BE2C (cell line): ENCODE measurements around the gene NPAS3.

Source experiments
- DNase-seq: peaks from one replicate; pipeline ENCODE4 v3.0.0-alpha.2; 2020
- H3K27me3 ChIP-seq: fragments of 250-450 bp; sonication (Bioruptor Pico); 2 replicates; pipeline ENCODE4 v1.5.1; 2020; ENCODE audit warnings: mild to moderate bottlenecking
- H3K36me3 ChIP-seq: fragments of 250-450 bp; sonication (Bioruptor Pico); 2 replicates; pipeline ENCODE4 v1.5.1; 2020; ENCODE audit warnings: mild to moderate bottlenecking
- H3K4me1 ChIP-seq: fragments of 250-450 bp; sonication (Bioruptor Pico); 2 replicates; pipeline ENCODE4 v1.5.1; 2020
- H3K4me3 ChIP-seq: 2 replicates; pipeline ENCODE4 v1.5.1; 2011; ENCODE audit warnings: low read depth, low read length
- H3K9me3 ChIP-seq: fragments of 250-450 bp; sonication (Bioruptor Pico); 2 replicates; pipeline ENCODE4 v1.5.1; 2020
- CTCF ChIP-seq: IDR thresholded peaks from 2 replicates; pipeline ENCODE4 v1.5.1; 2012; ENCODE audit warnings: mild to moderate bottlenecking, low read depth, low read length

NPAS3 gene

GRCh38 chr14:33705490-33705889, 766.8 kb downstream of the NPAS3 start:
- Histone ChIP-seq H3K4me1 (no peaks in the 10 kb centered on the region), H3K9me3 (no peaks in the 10 kb centered on the region), H3K36me3 (no peaks in the 10 kb centered on the region), H3K4me3 (no peak overlapping the region), H3K27me3 (no peaks in the 10 kb centered on the region)
- no peak for DNase-seq
- no peak for TF ChIP-seq CTCF

DNA sequence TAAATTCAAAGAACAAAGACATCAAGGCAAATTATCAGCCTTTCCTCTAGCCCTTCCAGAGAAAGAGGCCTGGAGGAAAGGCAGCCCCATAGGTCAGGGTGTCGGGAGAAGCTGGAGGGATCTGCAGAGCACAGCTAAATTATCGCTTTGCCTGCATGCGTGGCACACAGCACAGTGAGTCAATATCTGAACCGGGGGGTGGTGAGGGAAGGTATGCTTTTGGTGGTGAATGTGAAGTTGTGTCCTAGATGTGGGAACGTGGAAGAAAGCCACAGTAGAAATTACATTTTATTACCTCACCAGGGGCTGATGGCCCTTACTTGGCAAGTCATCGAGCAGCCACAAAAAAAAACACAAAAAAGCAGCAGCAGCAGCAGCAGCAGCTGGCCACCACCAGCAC, 769.0 kb downstream of the NPAS3 start:
- no peak for DNase-seq
- Histone ChIP-seq H3K36me3 (no peaks in the 10 kb centered on the region), H3K4me1 (no peaks in the 10 kb centered on the region), H3K9me3 (no peaks in the 10 kb centered on the region), H3K4me3 (no peak overlapping the region), H3K27me3 (no peaks in the 10 kb centered on the region)
- no peak for TF ChIP-seq CTCF

DNA sequence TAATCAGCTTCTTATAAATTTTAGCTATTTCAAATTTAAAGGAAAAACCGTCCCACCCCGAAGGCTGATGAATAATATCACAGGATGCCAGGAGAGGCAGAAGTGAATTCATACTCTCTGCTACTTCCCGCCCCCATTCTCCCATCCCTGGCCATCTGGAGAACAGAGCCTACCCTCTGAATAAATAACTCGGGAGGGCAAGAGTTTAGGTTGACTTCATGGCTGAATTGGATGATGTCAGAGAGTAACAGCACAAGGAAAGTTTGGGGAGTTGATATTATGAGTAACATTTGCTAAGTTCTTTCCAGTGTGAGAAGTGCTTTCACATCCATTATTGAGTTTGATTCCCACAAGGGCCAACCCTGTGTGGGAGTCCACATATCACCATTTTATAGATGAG, 770.6 kb downstream of the NPAS3 start:
- Histone ChIP-seq H3K4me1 (no peaks in the 10 kb centered on the region), H3K36me3 (no peaks in the 10 kb centered on the region), H3K27me3 (no peaks in the 10 kb centered on the region), H3K4me3 (no peak overlapping the region), H3K9me3 (no peaks in the 10 kb centered on the region)
- no peak for TF ChIP-seq CTCF
- no peak for DNase-seq

DNA sequence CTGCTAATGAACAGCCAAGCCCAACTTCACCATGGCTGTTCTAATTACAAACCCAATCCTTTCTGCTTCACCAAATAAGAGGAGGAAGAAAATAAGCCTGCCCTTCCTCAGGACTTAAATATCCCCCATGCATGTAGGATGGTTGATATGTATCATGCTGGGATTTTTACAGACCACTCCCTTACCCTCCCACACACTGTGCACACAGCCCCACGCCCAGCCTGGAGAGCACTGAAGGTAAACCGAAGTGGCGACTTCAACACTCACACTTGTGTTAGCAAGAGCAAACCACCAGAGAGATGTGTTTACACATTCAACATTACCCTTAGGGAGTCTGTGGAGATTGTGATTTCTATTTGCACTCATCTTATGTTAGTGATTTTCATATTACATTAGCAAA, 771.0 kb downstream of the NPAS3 start:
- H3K4me3 ChIP-seq, result no peak overlapping the region
- H3K4me1 ChIP-seq, result no peaks in the 10 kb centered on the region
- TF ChIP-seq CTCF, result no peak

GRCh38 chr14:33710273-33710672, 771.6 kb downstream of the NPAS3 start:
- Histone ChIP-seq H3K9me3 (no peaks in the 10 kb centered on the region), H3K36me3 (no peaks in the 10 kb centered on the region), H3K4me3 (no peak overlapping the region), H3K27me3 (no peaks in the 10 kb centered on the region), H3K4me1 (no peaks in the 10 kb centered on the region)
- no peak for TF ChIP-seq CTCF
- DNase-seq, result no peak

More for the DNA sequence above, 771.0 kb downstream of the NPAS3 start:
- no peak for DNase-seq
- Histone ChIP-seq H3K9me3 (no peaks in the 10 kb centered on the region), H3K36me3 (no peaks in the 10 kb centered on the region), H3K27me3 (no peaks in the 10 kb centered on the region)

DNA sequence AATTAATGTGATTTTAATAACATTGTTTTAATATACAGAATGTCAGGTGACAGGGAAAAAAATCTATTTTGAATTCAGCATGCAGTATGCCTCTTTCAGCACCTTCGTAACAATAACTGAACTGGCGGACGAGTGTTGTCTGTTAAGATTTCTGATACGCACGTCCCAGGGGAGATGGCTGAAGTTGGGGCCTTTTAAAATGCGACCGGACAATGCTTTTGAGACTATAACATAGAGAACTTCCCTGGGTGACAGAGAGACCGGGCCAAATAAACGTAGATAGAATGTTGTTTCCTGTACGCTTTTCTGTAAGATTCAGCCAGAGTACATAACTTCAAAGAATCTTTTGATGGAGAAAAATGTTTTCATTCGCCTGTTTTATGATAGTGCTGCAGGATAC, 772.5 kb downstream of the NPAS3 start:
- Histone ChIP-seq H3K4me3 (no peak overlapping the region), H3K4me1 (no peaks in the 10 kb centered on the region), H3K27me3 (no peaks in the 10 kb centered on the region), H3K9me3 (no peaks in the 10 kb centered on the region), H3K36me3 (no peaks in the 10 kb centered on the region)
- TF ChIP-seq CTCF, result no peak
- DNase-seq, result no peak
